Right atrium auricular region (tissue), 2 donors: ENCODE measurements around the gene CHMP4B. TPM values are rescaled to one million over a fixed set of nuclear protein-coding genes. Genes with fewer than 3 reads are reported as not detected.

Experiments
- DNase-seq: peaks from one replicate; pipeline ENCODE4 v3.0.0-alpha.2; 2019; ENCODE audit warnings: low spot score
- H3K27ac ChIP-seq, 2 donors: fragments of 200-600 bp; sonication (generic); 1 replicate in 1 of 2; 2 replicates in 1 of 2; pipeline ENCODE4 v1.5.1; 2016 to 2019
- H3K27me3 ChIP-seq, 2 donors: fragments of 200-600 bp; sonication (generic); one replicate each; pipeline versions ENCODE4 v1.5.1 to v1.6.0; 2017 to 2019
- H3K36me3 ChIP-seq: fragments of 200-600 bp; sonication (generic); one replicate; pipeline ENCODE4 v1.5.1; 2016
- H3K4me1 ChIP-seq, 2 donors: fragments of 200-600 bp; sonication (generic); one replicate each; pipeline versions ENCODE4 v1.5.1 to v1.6.0; 2017 to 2019
- H3K4me3 ChIP-seq, 2 donors: fragments of 200-600 bp; sonication (generic); 1 replicate in 1 of 2; 2 replicates in 1 of 2; pipeline ENCODE4 v1.5.1; 2017 to 2019; ENCODE audit warnings: mild to moderate bottlenecking in 1 of 2, moderate library complexity in 1 of 2
- H3K9me3 ChIP-seq, 2 donors: fragments of 200-600 bp; sonication (generic); one replicate each; pipeline ENCODE4 v1.5.1; 2019
- CTCF ChIP-seq, 2 donors: fragments of 200-600 bp; sonication (generic); IDR thresholded peaks; one replicate each; pipeline ENCODE4 v1.5.1; 2019; ENCODE audit warnings: antibody characterized with exemption in 2 of 2
- total RNA-seq, 2 donors: library from RNA; depleted of rRNA; stranded (reverse); fragments of >200 nt; gene quantifications; one replicate each; pipeline ENCODE4 v1.1.0, GENCODE V29; 2016

Gene CHMP4B
- total RNA-seq, 2 donors from 2014 or later = 57.0 to 79.5 TPM

- no peak for DNase-seq
- Histone ChIP-seq H3K36me3 (no peaks in the 10 kb centered on the region), H3K27ac (no peak overlapping the region), H3K4me3 (no peak overlapping the region), H3K27me3 (no peaks in the 10 kb centered on the region), H3K4me1 (peaks cover 0 to under 1% of the 10 kb centered on the region in 2 donors), H3K9me3 (no peaks in the 10 kb centered on the region)
- no peak for TF ChIP-seq CTCF (IDR thresholded peaks at IDR 0.05)
Measured at GRCh38 chr20:33868042-33868441, 56.9 kb downstream of the CHMP4B start.

- no peaks in the 10 kb centered on the region for H3K36me3 ChIP-seq
- DNase-seq = no peak
- H3K9me3 ChIP-seq = no peaks in the 10 kb centered on the region
- no peak overlapping the region for H3K4me3 ChIP-seq
- no peaks in the 10 kb centered on the region for H3K27me3 ChIP-seq
- no peaks in the 10 kb centered on the region for H3K4me1 ChIP-seq
- H3K27ac ChIP-seq = no peak overlapping the region
- no peak for TF ChIP-seq CTCF (IDR thresholded peaks at IDR 0.05)
Measured at GRCh38 chr20:33868595-33868994, 57.4 kb downstream of the CHMP4B start.

GRCh38 chr20:33869283-33869682, 58.1 kb downstream of the CHMP4B start:
- Histone ChIP-seq H3K9me3 (no peaks in the 10 kb centered on the region), H3K27ac (no peak overlapping the region), H3K4me1 (no peaks in the 10 kb centered on the region), H3K27me3 (no peaks in the 10 kb centered on the region), H3K4me3 (no peak overlapping the region), H3K36me3 (no peaks in the 10 kb centered on the region)
- no peak for DNase-seq
- no peak for TF ChIP-seq CTCF (IDR thresholded peaks at IDR 0.05)

- TF ChIP-seq CTCF (IDR thresholded peaks at IDR 0.05) = no peak
- Histone ChIP-seq H3K9me3 (no peaks in the 10 kb centered on the region), H3K27ac (no peak overlapping the region), H3K4me1 (no peaks in the 10 kb centered on the region), H3K36me3 (no peaks in the 10 kb centered on the region), H3K27me3 (no peaks in the 10 kb centered on the region), H3K4me3 (peak overlapping the region in 1 of 2 donors; percentile 15)
- no peak for DNase-seq
Measured at GRCh38 chr20:33871362-33871761, 60.2 kb downstream of the CHMP4B start.

- Histone ChIP-seq H3K27me3 (no peaks in the 10 kb centered on the region), H3K27ac (no peak overlapping the region), H3K36me3 (no peaks in the 10 kb centered on the region), H3K9me3 (peaks cover 0 to 14% of the 10 kb centered on the region in 2 donors), H3K4me3 (no peak overlapping the region), H3K4me1 (no peaks in the 10 kb centered on the region)
- no peak for TF ChIP-seq CTCF (IDR thresholded peaks at IDR 0.05)
- no peak for DNase-seq
Measured at GRCh38 chr20:33874129-33874528, 63.0 kb downstream of the CHMP4B start.

- TF ChIP-seq CTCF (IDR thresholded peaks at IDR 0.05) = no peak
- Histone ChIP-seq H3K4me1 (no peaks in the 10 kb centered on the region), H3K9me3 (peaks cover 0 to 23% of the 10 kb centered on the region in 2 donors), H3K4me3 (no peak overlapping the region), H3K27me3 (no peaks in the 10 kb centered on the region), H3K27ac (no peak overlapping the region), H3K36me3 (no peaks in the 10 kb centered on the region)
- DNase-seq = no peak
Measured at GRCh38 chr20:33875055-33875454, 63.9 kb downstream of the CHMP4B start.
